Lung (tissue), 12 donors: ENCODE data around the gene EGR4. TPM values are rescaled to one million over a fixed set of nuclear protein-coding genes. Genes with fewer than 3 reads are reported as not detected.

Source experiments
- ATAC-seq: fragments of 200-7000 bp; cut with Tn5 transposase; one replicate; pipeline ENCODE4 v1.9.1; 2020; ENCODE audit warnings: moderate number of reproducible peaks; ENCODE audit not compliant: insufficient read depth, low FRiP score
- DNase-seq, 3 donors: peaks; one replicate each; pipeline ENCODE4 v3.0.0-alpha.2; 2013 to 2017
- H3K27ac ChIP-seq, 2 donors: one replicate each; pipeline ENCODE4 v1.5.1; 2013; ENCODE audit warnings: mild to moderate bottlenecking in 2 of 2, moderate library complexity in 2 of 2, control low read depth in 1 of 2, inconsistent platforms in 1 of 2, low read depth in 1 of 2, low read length in 1 of 2
- H3K27me3 ChIP-seq, 3 donors: one replicate each; pipeline ENCODE4 v1.5.1; 2013; ENCODE audit warnings: low read length in 2 of 3; ENCODE audit not compliant: control insufficient read depth in 3 of 3, insufficient read depth in 3 of 3
- H3K36me3 ChIP-seq, 4 donors: one replicate each; pipeline ENCODE4 v1.5.1; 2013; ENCODE audit warnings: low read length in 4 of 4, mild to moderate bottlenecking in 1 of 4, moderate library complexity in 1 of 4; ENCODE audit not compliant: control insufficient read depth in 4 of 4, insufficient read depth in 4 of 4
- H3K4me1 ChIP-seq, 5 donors: one replicate each; pipeline ENCODE4 v1.5.1; 2013; ENCODE audit warnings: low read length in 5 of 5, mild to moderate bottlenecking in 2 of 5, moderate library complexity in 1 of 5; ENCODE audit not compliant: control insufficient read depth in 5 of 5, insufficient read depth in 5 of 5
- H3K4me3 ChIP-seq: one replicate; pipeline ENCODE4 v1.5.1; 2013; ENCODE audit warnings: mild to moderate bottlenecking, control low read depth, moderate library complexity
- H3K9ac ChIP-seq, 2 donors: one replicate each; pipeline ENCODE4 v1.5.1; 2013; ENCODE audit warnings: low read length in 2 of 2, control low read depth in 1 of 2; ENCODE audit not compliant: insufficient read depth in 1 of 2
- H3K9me3 ChIP-seq, 4 donors: one replicate each; pipeline ENCODE4 v1.5.1; 2013; ENCODE audit warnings: low read length in 3 of 4, mild to moderate bottlenecking in 1 of 4, moderate library complexity in 1 of 4; ENCODE audit not compliant: control insufficient read depth in 4 of 4, insufficient read depth in 3 of 4
- CTCF ChIP-seq: IDR thresholded peaks from 2 replicates; pipeline ENCODE4 v1.5.1; 2012; ENCODE audit warnings: mild to moderate bottlenecking; ENCODE audit errors: control extremely low read depth, extremely low read depth
- WGBS, 2 donors: extraction: QIAGEN DNeasy Blood & Tissue Kit; methylation state at CpG; one replicate each; pipeline ENCODE4 v1.1.7; 2013; 5-methylcytosine and 5-hydroxymethylcytosine counted together
- polyA plus RNA-seq, 2 donors: library from polyadenylated mRNA; stranded (reverse); fragments of 200-250 nt; gene quantifications; one replicate each; pipeline ENCODE4 v1.2.1, GENCODE V29; 2013
- total RNA-seq, 2 donors: library from RNA; depleted of rRNA in 1 of 2; stranded (reverse); fragments of >200 nt in 1 of 2; gene quantifications; one replicate each; pipeline ENCODE4 v1.2.1, GENCODE V29; 2014 to 2021
- donor health status: control.
- donor health status: control.
- donor health status: Bipolar disorder and iron deficiency.
- donor health status: healthy.
- donor health status: DM: yes; HTN: yes; CAD: no.

EGR4 gene
- total and polyA plus RNA-seq, 4 donors, result 0.30 TPM; not detected in 3

DNA sequence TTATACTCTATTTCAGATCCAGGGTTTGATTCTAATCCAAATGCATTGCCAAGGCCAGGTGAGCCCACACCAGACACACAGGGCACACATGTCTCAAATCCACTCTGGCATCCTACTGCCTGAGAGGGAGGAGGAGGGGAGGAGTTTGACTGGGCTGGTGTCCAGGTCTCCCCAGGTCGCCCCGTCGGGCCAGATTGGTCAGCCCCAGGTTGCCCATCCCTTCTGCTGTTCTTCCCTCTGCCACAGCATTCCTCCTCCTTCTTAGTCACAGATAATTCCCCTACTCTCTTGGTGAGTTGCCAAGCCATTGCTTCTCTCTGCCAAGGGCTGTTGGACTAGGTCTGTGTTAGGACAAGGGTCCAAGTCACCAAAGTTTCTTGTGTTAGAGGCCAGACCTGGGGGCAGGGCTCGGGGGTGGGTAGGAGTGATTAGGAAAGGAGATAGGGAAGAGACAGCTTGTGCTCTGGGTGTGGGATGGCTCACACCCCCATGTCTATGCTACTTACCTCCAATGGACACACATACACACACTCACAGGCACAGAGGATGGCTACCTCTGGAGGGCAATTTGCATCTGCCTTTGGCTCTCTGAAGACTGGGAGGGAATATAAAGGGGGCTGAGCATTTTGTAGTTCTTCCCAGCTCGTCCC is 2.5 kb upstream of the EGR4 start:
- no peak for ATAC-seq
- H3K27me3 ChIP-seq, result peaks cover 27 to 71% (median 55%) of the 10 kb centered on the region in 3 donors

GRCh38 chr2:73294239-73294638 is 891 bp upstream of the EGR4 start:
- peaks cover 0 to 19% (median 0%) of the 10 kb centered on the region in 5 donors for H3K4me1 ChIP-seq

More for the DNA sequence above, 2.5 kb upstream of the EGR4 start:
- Histone ChIP-seq H3K36me3 (no peaks in the 10 kb centered on the region), H3K4me1 (peaks cover 0 to 19% (median 0%) of the 10 kb centered on the region in 5 donors), H3K9me3 (peaks cover 0 to 13% (median 0%) of the 10 kb centered on the region in 4 donors), H3K9ac (no peak overlapping the region), H3K4me3 (no peak overlapping the region), H3K27ac (no peak overlapping the region)
- 33 to 54% methylated on average over 5 of the region's 5 CpGs for WGBS, 2 donors
- TF ChIP-seq CTCF, result no peak
- no peak for DNase-seq

DNA sequence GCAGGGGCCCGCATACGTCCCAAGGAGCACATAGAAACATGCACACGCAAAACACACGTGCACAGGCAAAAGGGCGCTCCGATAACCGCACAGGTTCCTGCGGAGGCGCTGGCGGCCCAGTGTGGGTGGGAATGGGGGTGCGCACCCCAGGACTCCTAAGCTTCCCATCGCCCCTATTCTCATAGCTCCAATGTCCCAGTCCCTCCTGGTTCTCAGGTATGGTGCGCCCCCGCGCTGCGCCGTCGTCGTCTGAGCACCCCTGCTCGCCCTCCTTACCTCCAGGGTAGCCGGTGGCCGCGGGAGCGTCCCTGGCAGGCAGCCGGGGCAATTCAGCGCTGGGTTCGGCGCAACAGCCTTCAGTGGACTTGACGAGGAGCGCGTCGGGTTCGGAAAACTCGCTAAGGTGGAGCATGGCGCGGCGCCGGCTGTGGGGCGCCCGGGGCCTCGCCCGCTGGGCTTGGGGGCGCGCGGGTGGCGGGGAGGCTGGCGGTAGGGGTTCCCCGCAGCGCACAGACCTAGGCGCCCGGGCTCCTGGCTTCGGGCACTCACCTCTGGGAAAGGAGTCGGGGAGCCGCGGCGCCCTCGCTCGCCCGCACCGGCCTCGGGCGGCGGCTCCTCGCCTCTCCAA is 328 bp downstream of the EGR4 start:
- H3K4me3 ChIP-seq, result peak overlapping the region; percentile 33
- ATAC-seq, result no peak
- H3K27me3 ChIP-seq, result peaks cover 28 to 84% (median 62%) of the 10 kb centered on the region in 3 donors
- peaks cover 0 to 19% (median 0%) of the 10 kb centered on the region in 5 donors for H3K4me1 ChIP-seq
- no peak overlapping the region for H3K27ac ChIP-seq
- 4% methylated on average over 64 of the region's 64 CpGs for WGBS, 2 donors
- no peaks in the 10 kb centered on the region for H3K36me3 ChIP-seq
- DNase-seq, result no peak
- H3K9me3 ChIP-seq, result peaks cover 0 to 13% (median 0%) of the 10 kb centered on the region in 4 donors
- no peak for TF ChIP-seq CTCF
- no peak overlapping the region for H3K9ac ChIP-seq

More at GRCh38 chr2:73294239-73294638, 891 bp upstream of the EGR4 start:
- TF ChIP-seq CTCF, result no peak
- ATAC-seq (no peak), DNase-seq (no peak)
- Histone ChIP-seq H3K36me3 (no peaks in the 10 kb centered on the region), H3K27me3 (peaks cover 28 to 82% (median 62%) of the 10 kb centered on the region in 3 donors), H3K4me3 (no peak overlapping the region), H3K27ac (no peak overlapping the region), H3K9ac (no peak overlapping the region), H3K9me3 (peaks cover 0 to 13% (median 0%) of the 10 kb centered on the region in 4 donors)
- 93% methylated on average over 2 of the region's 2 CpGs for WGBS, 2 donors
